ENCODE measurements around the gene KBTBD6.
A peak's percentile ranks its signal among the peaks of the same experiment; 100 is the strongest.
"Not testable (repeated sequence)": the region's sequence is repeated elsewhere in the genome, so short reads cannot be mapped to it uniquely, and the experiment has no call there.

The KBTBD6 gene

GRCh38 chr13:41145136-41145908, 12.7 kb upstream of the KBTBD6 start:
- peaks cover 29% of the 10 kb centered on the region for H3K9me3 Mint-ChIP-seq
- no peaks in the 10 kb centered on the region for H3K4me1 Mint-ChIP-seq
- no peak for DNase-seq
- no peaks in the 10 kb centered on the region for H3K27me3 Mint-ChIP-seq
- H3K36me3 Mint-ChIP-seq, result peaks cover 25% of the 10 kb centered on the region
- H3K4me3 Mint-ChIP-seq, result no peak overlapping the region
- CTCF ChIA-PET, result no interaction called here
- no peak overlapping the region for H3K27ac Mint-ChIP-seq

- H3K4me3 Mint-ChIP-seq, result no peak overlapping the region
- H3K4me1 Mint-ChIP-seq, result no peaks in the 10 kb centered on the region
- H3K27ac Mint-ChIP-seq, result no peak overlapping the region
- peaks cover 17% of the 10 kb centered on the region for H3K36me3 Mint-ChIP-seq
- peaks cover 22% of the 10 kb centered on the region for H3K9me3 Mint-ChIP-seq
- CTCF ChIA-PET, result no interaction called here
- DNase-seq, result no peak
- no peaks in the 10 kb centered on the region for H3K27me3 Mint-ChIP-seq
Observed at GRCh38 chr13:41144576-41144975, 12.0 kb upstream of the KBTBD6 start.

GRCh38 chr13:41139296-41139966, 6.8 kb upstream of the KBTBD6 start:
- Mint-ChIP-seq H3K9me3 (no peaks in the 10 kb centered on the region), H3K27me3 (no peaks in the 10 kb centered on the region), H3K27ac (no peak overlapping the region), H3K36me3 (no peaks in the 10 kb centered on the region), H3K4me3 (no peak overlapping the region), H3K4me1 (no peaks in the 10 kb centered on the region)
- DNase-seq, result no peak
- CTCF ChIA-PET, result no interaction called here

GRCh38 chr13:41137951-41138350, 5.3 kb upstream of the KBTBD6 start:
- Mint-ChIP-seq H3K36me3 (no peaks in the 10 kb centered on the region), H3K27me3 (no peaks in the 10 kb centered on the region), H3K27ac (no peak overlapping the region), H3K9me3 (no peaks in the 10 kb centered on the region), H3K4me3 (no peak overlapping the region), H3K4me1 (peaks cover 12% of the 10 kb centered on the region)
- CTCF ChIA-PET, result no interaction called here
- no peak for DNase-seq

GRCh38 chr13:41137241-41137640, 4.6 kb upstream of the KBTBD6 start:
- CTCF ChIA-PET, result no interaction called here
- H3K4me3 Mint-ChIP-seq, result no peak overlapping the region
- H3K4me1 Mint-ChIP-seq, result peaks cover 19% of the 10 kb centered on the region
- no peaks in the 10 kb centered on the region for H3K9me3 Mint-ChIP-seq
- no peaks in the 10 kb centered on the region for H3K27me3 Mint-ChIP-seq
- no peaks in the 10 kb centered on the region for H3K36me3 Mint-ChIP-seq
- DNase-seq, result no peak
- no peak overlapping the region for H3K27ac Mint-ChIP-seq

- no peaks in the 10 kb centered on the region for H3K27me3 Mint-ChIP-seq
- CTCF ChIA-PET, result no interaction called here
- H3K36me3 Mint-ChIP-seq, result no peaks in the 10 kb centered on the region
Observed at GRCh38 chr13:41136396-41137031, 3.9 kb upstream of the KBTBD6 start.

GRCh38 chr13:41133951-41134350, 1.3 kb upstream of the KBTBD6 start:
- peak overlapping the region; percentile 93 for H3K4me3 Mint-ChIP-seq
- H3K27me3 Mint-ChIP-seq, result no peaks in the 10 kb centered on the region
- CTCF ChIA-PET, result no interaction called here
- peak overlapping the region; percentile 15 for H3K27ac Mint-ChIP-seq
- H3K4me1 Mint-ChIP-seq, result peaks cover 42% of the 10 kb centered on the region
- no peaks in the 10 kb centered on the region for H3K9me3 Mint-ChIP-seq
- H3K36me3 Mint-ChIP-seq, result peaks cover 7% of the 10 kb centered on the region
- no peak for DNase-seq

More at GRCh38 chr13:41136396-41137031, 3.9 kb upstream of the KBTBD6 start:
- peaks cover 26% of the 10 kb centered on the region for H3K4me1 Mint-ChIP-seq
- no peaks in the 10 kb centered on the region for H3K9me3 Mint-ChIP-seq
- DNase-seq, result no peak
- no peak overlapping the region for H3K4me3 Mint-ChIP-seq
- no peak overlapping the region for H3K27ac Mint-ChIP-seq

- H3K9me3 Mint-ChIP-seq, DNase-seq, H3K27me3 Mint-ChIP-seq, H3K36me3 Mint-ChIP-seq, CTCF ChIA-PET: not testable (repeated sequence)
- H3K4me3 Mint-ChIP-seq, result peak overlapping the region; percentile 93
- H3K4me1 Mint-ChIP-seq, result peaks cover 49% of the 10 kb centered on the region
- H3K27ac Mint-ChIP-seq, result peak overlapping the region; percentile 95
Observed at GRCh38 chr13:41131660-41132511, 716 bp downstream of the KBTBD6 start.

- H3K27ac Mint-ChIP-seq, H3K9me3 Mint-ChIP-seq, CTCF ChIA-PET, DNase-seq, H3K27me3 Mint-ChIP-seq: not testable (repeated sequence)
- Mint-ChIP-seq H3K36me3 (peaks cover 12% of the 10 kb centered on the region), H3K4me3 (peak overlapping the region; percentile 93), H3K4me1 (peaks cover 49% of the 10 kb centered on the region)
Observed at GRCh38 chr13:41131189-41131588, 1.4 kb downstream of the KBTBD6 start.

GRCh38 chr13:41130356-41130755, 2.2 kb downstream of the KBTBD6 start:
- Mint-ChIP-seq H3K9me3 (peaks cover 5% of the 10 kb centered on the region), H3K27me3 (no peaks in the 10 kb centered on the region), H3K4me3 (peak overlapping the region; percentile 93), H3K27ac (peak overlapping the region; percentile 40), H3K4me1 (peaks cover 49% of the 10 kb centered on the region), H3K36me3 (peaks cover 17% of the 10 kb centered on the region)
- CTCF ChIA-PET, result no interaction called here
- DNase-seq, result no peak

- H3K4me1 Mint-ChIP-seq, result peaks cover 34% of the 10 kb centered on the region
- H3K36me3 Mint-ChIP-seq, result peaks cover 17% of the 10 kb centered on the region
- DNase-seq, result no peak
- peaks cover 5% of the 10 kb centered on the region for H3K9me3 Mint-ChIP-seq
- CTCF ChIA-PET, result no interaction called here
- no peaks in the 10 kb centered on the region for H3K27me3 Mint-ChIP-seq
- no peak overlapping the region for H3K27ac Mint-ChIP-seq
- H3K4me3 Mint-ChIP-seq, result no peak overlapping the region
Observed at GRCh38 chr13:41127701-41128100, 4.9 kb downstream of the KBTBD6 start.

GRCh38 chr13:41122838-41123237, 9.8 kb downstream of the KBTBD6 start:
- DNase-seq, result no peak
- CTCF ChIA-PET, result no interaction called here
- H3K27ac Mint-ChIP-seq, result no peak overlapping the region

GRCh38 chr13:41117869-41118268, 14.7 kb downstream of the KBTBD6 start:
- Mint-ChIP-seq H3K4me1 (no peaks in the 10 kb centered on the region), H3K27me3 (no peaks in the 10 kb centered on the region), H3K27ac (no peak overlapping the region), H3K9me3 (no peaks in the 10 kb centered on the region), H3K4me3 (no peak overlapping the region), H3K36me3 (no peaks in the 10 kb centered on the region)
- CTCF ChIA-PET, result no interaction called here
- no peak for DNase-seq

More at GRCh38 chr13:41122838-41123237, 9.8 kb downstream of the KBTBD6 start:
- H3K4me1 Mint-ChIP-seq, result peaks cover under 1% of the 10 kb centered on the region
- H3K36me3 Mint-ChIP-seq, result peaks cover 8% of the 10 kb centered on the region
- no peak overlapping the region for H3K4me3 Mint-ChIP-seq
- peaks cover 5% of the 10 kb centered on the region for H3K9me3 Mint-ChIP-seq
- no peaks in the 10 kb centered on the region for H3K27me3 Mint-ChIP-seq

- no peak for DNase-seq
- CTCF ChIA-PET, result interaction anchor here (0.6 kb wide), 1 partner anchor 13 kb away, joined by 3 read pairs; no protein-coding TSS in a partner anchor
Observed at GRCh38 chr13:41111454-41111853, 21.1 kb downstream of the KBTBD6 start.

More at GRCh38 chr13:41111454-41111853, 21.1 kb downstream of the KBTBD6 start:
- no peak overlapping the region for H3K27ac Mint-ChIP-seq
- no peaks in the 10 kb centered on the region for H3K27me3 Mint-ChIP-seq
- no peak overlapping the region for H3K4me3 Mint-ChIP-seq
- no peaks in the 10 kb centered on the region for H3K9me3 Mint-ChIP-seq
- no peaks in the 10 kb centered on the region for H3K4me1 Mint-ChIP-seq
- H3K36me3 Mint-ChIP-seq, result no peaks in the 10 kb centered on the region
